Ammon's horn (tissue), 1 donor: ENCODE results near the gene UBE2D1.
A peak's percentile ranks its signal among the peaks of the same experiment; 100 is the strongest.
"Not testable (repeated sequence)": the region's sequence is repeated elsewhere in the genome, so short reads cannot be mapped to it uniquely, and the experiment has no call there.

Experiments
- DNase-seq: peaks from one replicate; pipeline ENCODE4 v3.0.0-alpha.2; 2016; ENCODE audit warnings: low spot score

UBE2D1 gene

GRCh38 chr10:58384095-58384494 lies 49.3 kb downstream of the UBE2D1 start:
- peak; percentile 18 for DNase-seq

- peak; percentile 27 for DNase-seq
These were observed 49.8 kb downstream of the UBE2D1 start for GRCh38 chr10:58384544-58384998.

- peak; percentile 95 for DNase-seq
These were observed 50.4 kb downstream of the UBE2D1 start, which contains the start of gene TFAM for GRCh38 chr10:58384999-58385783. Gene TFAM (plus strand): TSS chr10:58385410. CDS start chr10:58385548, 138 bp downstream.

GRCh38 chr10:58385784-58386112 lies 50.9 kb downstream of the UBE2D1 start:
- no peak for DNase-seq

GRCh38 chr10:58389024-58389423 lies 54.2 kb downstream of the UBE2D1 start:
- DNase-seq: no peak

- no peak for DNase-seq
These were observed 58.5 kb downstream of the UBE2D1 start for GRCh38 chr10:58393317-58393716.

- DNase-seq: no peak
These were observed 59.7 kb downstream of the UBE2D1 start for GRCh38 chr10:58394471-58394870.

GRCh38 chr10:58396057-58396456 lies 61.3 kb downstream of the UBE2D1 start:
- DNase-seq: no peak

GRCh38 chr10:58397830-58398229 lies 63.0 kb downstream of the UBE2D1 start:
- no peak for DNase-seq

- DNase-seq: no peak
These were observed 64.6 kb downstream of the UBE2D1 start for GRCh38 chr10:58399410-58399809.

- no peak for DNase-seq
These were observed 65.8 kb downstream of the UBE2D1 start for GRCh38 chr10:58400609-58401008.

GRCh38 chr10:58404001-58404400 lies 69.2 kb downstream of the UBE2D1 start:
- no peak for DNase-seq

GRCh38 chr10:58409956-58410610 lies 75.3 kb downstream of the UBE2D1 start:
- DNase-seq: no peak

- DNase-seq: no peak
These were observed 77.7 kb downstream of the UBE2D1 start for GRCh38 chr10:58412502-58412961.

GRCh38 chr10:58414270-58415041 lies 79.7 kb downstream of the UBE2D1 start:
- DNase-seq: peak; percentile 45

- DNase-seq: no peak
These were observed 81.0 kb downstream of the UBE2D1 start for GRCh38 chr10:58415757-58416156.

GRCh38 chr10:58417902-58418301 lies 83.1 kb downstream of the UBE2D1 start:
- DNase-seq: not testable (repeated sequence)
